ENCODE data around the gene RACGAP1. TPM values are rescaled to one million over a fixed set of nuclear protein-coding genes. Genes with fewer than 3 reads are reported as not detected.

The RACGAP1 gene
- total and polyA plus RNA-seq, 2 of the 8 experiments (the other 6 are each of a cell fraction or from before 2014, with no cell fraction given): 18.0 to 66.3 TPM

- no peak overlapping the region for H3K56ac ChIP-seq (replicated peaks; ENCODE audit: insufficient read length, low read depth, low read length)
- 89% methylated on average over 8 of the region's 8 CpGs; no CpG with 5 or more reads in 1 of the 2 experiments for WGBS, 2 experiments (ENCODE audit: extremely low coverage in 1 of 2, insufficient coverage in 1 of 2, insufficient read length in 1 of 2, insufficient replicate concordance in 2 of 2, low coverage in 1 of 2, low lambda C conversion rate in 2 of 2, missing lambda C conversion rate in 1 of 2)
- H2BK120ac ChIP-seq (replicated peaks; ENCODE audit: low read depth, low read length): no peak overlapping the region
- DNase-seq (ENCODE audit: low read depth in 1 of 2, low spot score in 2 of 2) (no peak), FAIRE-seq (no peak)
- H2BK15ac ChIP-seq (ENCODE audit: low read length): no peak overlapping the region
- H3K4me1 ChIP-seq (replicated peaks in 1 of 4; ENCODE audit: control insufficient read depth in 3 of 4, insufficient read depth in 4 of 4, low read length in 3 of 4): peaks cover 3 to 11% (median 7%) of the 10 kb centered on the region in 4 experiments
- no peak overlapping the region for H2AFZ ChIP-seq (ENCODE audit: low read length)
- peaks cover 0 to 6% of the 10 kb centered on the region in 2 experiments for H4K20me1 ChIP-seq (replicated peaks in 1 of 2; ENCODE audit: control insufficient read depth in 1 of 2, insufficient read depth in 2 of 2, low read length in 2 of 2)
- no peak overlapping the region for H2BK12ac ChIP-seq (ENCODE audit: low read depth, low read length)
- no peak overlapping the region for H2AK5ac ChIP-seq (ENCODE audit: low read depth, low read length)
- no peak overlapping the region for H3K4me3 ChIP-seq (ENCODE audit: extremely low read depth in 1 of 4, insufficient read depth in 2 of 4, low read depth in 3 of 4, low read length in 4 of 4)
- no peaks in the 10 kb centered on the region for H3K23me2 ChIP-seq (ENCODE audit: low read depth, low read length)
- CTCF ChIA-PET (ENCODE audit: partially characterized antibody): interaction anchor here (0.8 to 23.0 kb wide), 13 partner anchors 9 to 221 kb away, joined by 3 to 420 read pairs (median 5); partner anchors contain the start of genes AQP5, AQP6 and ASIC1
- no peak overlapping the region for H3K23ac ChIP-seq (ENCODE audit: insufficient read length)
- no peaks in the 10 kb centered on the region for H3K9me3 ChIP-seq (ENCODE audit: insufficient read depth in 2 of 2, low read depth in 1 of 2, low read length in 1 of 2)
- POLR2A ChIA-PET (ENCODE audit: partially characterized antibody): interaction anchor here (0.9 kb wide), 1 partner anchor 15 kb away, joined by 3 read pairs; no protein-coding TSS in a partner anchor
- no peak overlapping the region for H3K4ac ChIP-seq (replicated peaks; ENCODE audit: insufficient read length, low read depth, low read length)
- H4K91ac ChIP-seq (replicated peaks; ENCODE audit: insufficient read length, low read length): no peak overlapping the region
- no peak overlapping the region for H4K5ac ChIP-seq (ENCODE audit: insufficient read length, low read depth, low read length)
- no peak overlapping the region for H3K27ac ChIP-seq (ENCODE audit: low read depth, low read length)
- H3K36me3 ChIP-seq (ENCODE audit: control insufficient read depth in 2 of 4, insufficient read depth in 4 of 4, low read length in 3 of 4): peaks cover 0 to 9% (median 3%) of the 10 kb centered on the region in 4 experiments; a peak in 3 of 8 replicates
- H3K4me2 ChIP-seq (ENCODE audit: insufficient read depth in 1 of 2, low read depth in 2 of 2, low read length in 2 of 2): no peak overlapping the region
- no peak overlapping the region for H3K18ac ChIP-seq (ENCODE audit: extremely low read depth, low read length)
- H2BK20ac ChIP-seq (ENCODE audit: low read length): no peak overlapping the region
- no peak overlapping the region for H3K9ac ChIP-seq (replicated peaks in 1 of 4; ENCODE audit: extremely low read depth in 1 of 4, low read depth in 3 of 4, low read length in 3 of 4)
- no peaks in the 10 kb centered on the region for H3K27me3 ChIP-seq (replicated peaks in 1 of 4; ENCODE audit: control insufficient read depth in 3 of 4, extremely low read depth in 1 of 4, insufficient read depth in 3 of 4, low read length in 3 of 4)
- TF ChIP-seq CEBPB (IDR thresholded peaks at IDR 0.05; ENCODE audit: low read depth, low read length): no peak
- TF ChIP-seq POLR2A (IDR thresholded peaks at IDR 0.05; ENCODE audit: control extremely low read depth in 1 of 2, low read depth in 2 of 2, low read length in 2 of 2): no peak
- no peak for TF ChIP-seq RXRA (IDR thresholded peaks at IDR 0.05; ENCODE audit: insufficient read depth, low read depth, low read length)
- TF ChIP-seq EZH2 (IDR thresholded peaks at IDR 0.05; ENCODE audit: low read depth, low read length, severe bottlenecking): no peak
- no peak for TF ChIP-seq SRF (IDR thresholded peaks at IDR 0.05; ENCODE audit: low read depth, low read length)
- TF ChIP-seq SP1 (IDR thresholded peaks at IDR 0.05; ENCODE audit: low read depth, low read length): no peak
- no peak for TF ChIP-seq KDM4A (IDR thresholded peaks at IDR 0.05; ENCODE audit: low read depth, low read length, severe bottlenecking)
- TF ChIP-seq MAX (IDR thresholded peaks at IDR 0.05): no peak
- no peak for TF ChIP-seq POLR2AphosphoS5 (IDR thresholded peaks at IDR 0.05; ENCODE audit: low read depth, low read length)
- no peak for TF ChIP-seq TEAD4 (IDR thresholded peaks at IDR 0.05; ENCODE audit: low read depth, low read length)
- no peak for TF ChIP-seq KDM1A (IDR thresholded peaks at IDR 0.05; ENCODE audit: borderline replicate concordance, low read length)
- TF ChIP-seq FOSL1 (IDR thresholded peaks at IDR 0.05; ENCODE audit: insufficient read depth, low read depth, low read length): no peak
- no peak for TF ChIP-seq TBP (IDR thresholded peaks at IDR 0.05; ENCODE audit: low read depth, low read length)
- no peak for TF ChIP-seq BACH1 (IDR thresholded peaks at IDR 0.05; ENCODE audit: low read length)
- no peak for TF ChIP-seq RNF2 (IDR thresholded peaks at IDR 0.05; ENCODE audit: borderline replicate concordance, low read depth, low read length, missing control alignments, poor library complexity, severe bottlenecking)
- H3K79me1 ChIP-seq (ENCODE audit: low read depth, low read length): no peaks in the 10 kb centered on the region
- no peak overlapping the region for H4K8ac ChIP-seq (ENCODE audit: extremely low read depth, insufficient read depth, low read length)
- no peak overlapping the region for H3K14ac ChIP-seq (ENCODE audit: insufficient read length)
- no peak overlapping the region for H2BK5ac ChIP-seq (ENCODE audit: low read depth, low read length)
- H3K79me2 ChIP-seq (ENCODE audit: control insufficient read depth in 1 of 2, insufficient read depth in 2 of 2, low read length in 2 of 2): no peaks in the 10 kb centered on the region
These were observed 41.4 kb downstream of the RACGAP1 start for GRCh38 chr12:49983892-49984291.
